GM18873 (cell line): ENCODE measurements around the gene STIM2.

Experiments
- ATAC-seq: cut with Tn5 transposase; IDR thresholded peaks from one replicate; pipeline ENCODE4 v1.9.1; 2021; ENCODE audit warnings: mild to moderate bottlenecking, moderate library complexity, moderate number of reproducible peaks; ENCODE audit not compliant: unreplicated experiment, low FRiP score

STIM2 gene

DNA sequence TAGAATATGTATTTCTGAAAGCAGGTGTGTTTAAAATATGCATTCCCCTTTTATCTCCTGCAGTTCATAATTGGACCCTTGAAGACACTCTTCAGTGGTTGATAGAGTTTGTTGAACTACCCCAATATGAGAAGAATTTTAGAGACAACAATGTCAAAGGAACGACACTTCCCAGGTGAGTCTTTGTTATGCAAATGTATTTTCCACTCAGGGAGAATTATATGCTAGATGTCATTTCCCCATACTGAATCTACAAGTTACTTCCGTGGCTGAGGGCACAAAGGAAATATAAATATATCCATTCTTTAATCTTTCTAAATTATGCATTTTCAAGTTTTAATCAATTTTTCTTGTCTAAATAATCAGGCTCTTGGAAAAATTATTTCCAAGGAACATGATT is 134.7 kb downstream of the STIM2 start:
- no peak for ATAC-seq

- no peak for ATAC-seq
Measured at GRCh38 chr4:26996745-26997144, 136.1 kb downstream of the STIM2 start.

GRCh38 chr4:26999689-27000088 is 139.0 kb downstream of the STIM2 start:
- ATAC-seq: no peak

- ATAC-seq: no peak
Measured at GRCh38 chr4:27000122-27000521, 139.5 kb downstream of the STIM2 start.

GRCh38 chr4:27000820-27001219 is 140.2 kb downstream of the STIM2 start:
- no peak for ATAC-seq

DNA sequence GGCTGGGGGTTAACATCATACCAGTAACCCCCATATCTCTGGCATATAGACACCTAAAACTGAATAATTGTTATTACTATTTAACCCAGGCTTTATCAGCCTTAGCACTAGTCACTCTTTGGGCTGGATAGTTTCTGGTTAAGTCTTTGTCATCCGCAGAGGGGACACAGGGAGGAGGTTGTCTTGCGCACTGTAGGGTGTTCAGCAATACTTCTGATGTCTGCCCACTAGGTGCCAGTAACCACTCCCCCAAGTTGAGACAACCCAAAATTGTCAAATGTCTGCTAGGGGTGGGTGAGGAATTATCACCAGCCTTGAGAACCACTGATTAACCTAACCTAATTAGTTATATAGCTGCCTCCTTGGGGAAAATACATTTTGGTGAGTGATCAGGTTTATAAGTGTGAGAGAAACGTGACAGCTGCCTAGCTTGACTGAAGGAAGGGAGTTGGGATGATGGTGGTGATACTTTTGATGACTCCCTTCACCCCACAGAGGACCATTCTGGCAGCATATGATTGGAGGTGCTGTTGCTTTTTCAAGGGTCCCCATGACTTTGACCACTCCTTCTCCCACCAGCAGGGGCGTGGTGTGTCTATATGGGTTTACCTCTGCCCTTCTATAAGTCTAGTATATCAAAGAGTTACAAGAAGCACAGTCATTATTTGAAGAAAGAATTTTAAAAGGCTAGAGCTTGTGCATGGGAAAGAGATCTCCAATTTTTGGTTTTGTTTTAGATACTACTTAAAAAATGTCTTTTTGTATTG is 140.9 kb downstream of the STIM2 start:
- no peak for ATAC-seq

- no peak for ATAC-seq
Measured at GRCh38 chr4:27003642-27004113, 143.0 kb downstream of the STIM2 start.

DNA sequence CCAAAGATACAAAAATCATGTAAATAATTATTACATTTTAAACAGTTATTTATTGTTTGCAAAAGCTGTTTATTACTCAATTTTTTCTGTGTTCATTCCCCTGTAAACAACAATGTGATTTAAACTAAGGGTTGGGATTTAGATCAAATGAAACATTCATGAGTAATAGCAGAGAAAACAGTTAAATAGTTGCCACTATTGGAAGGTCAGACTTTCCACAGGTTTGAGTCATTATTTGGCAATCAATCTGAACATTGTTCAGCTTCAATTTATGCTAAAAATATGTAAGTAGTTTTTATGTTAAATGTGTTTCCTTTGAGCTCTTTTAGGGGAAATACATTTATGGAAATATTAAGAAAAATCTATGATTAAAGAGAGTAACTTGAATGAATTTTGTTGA is 144.9 kb downstream of the STIM2 start:
- no peak for ATAC-seq

- ATAC-seq: no peak
Measured at GRCh38 chr4:27005905-27006590, 145.4 kb downstream of the STIM2 start.

DNA sequence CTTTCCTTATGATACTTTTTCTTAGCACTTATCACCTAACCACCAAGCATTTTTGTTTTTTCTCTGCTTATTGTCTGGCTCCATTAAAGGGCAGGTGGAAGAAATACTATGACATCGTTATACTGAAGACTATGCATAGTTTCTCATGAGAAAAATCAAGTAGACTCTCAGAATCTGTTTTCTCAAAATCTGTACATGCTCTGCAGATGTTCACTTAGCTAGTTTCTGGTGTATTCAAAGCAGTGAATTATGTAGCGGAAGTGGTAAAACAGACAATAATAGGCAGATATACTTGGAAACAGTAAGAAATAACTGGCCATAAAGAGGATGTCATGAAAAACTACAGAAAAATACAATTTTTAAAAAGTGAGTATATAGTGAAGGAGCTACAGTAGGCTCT is 146.0 kb downstream of the STIM2 start:
- ATAC-seq: no peak

- ATAC-seq: no peak
Measured at GRCh38 chr4:27007507-27007906, 146.9 kb downstream of the STIM2 start.

DNA sequence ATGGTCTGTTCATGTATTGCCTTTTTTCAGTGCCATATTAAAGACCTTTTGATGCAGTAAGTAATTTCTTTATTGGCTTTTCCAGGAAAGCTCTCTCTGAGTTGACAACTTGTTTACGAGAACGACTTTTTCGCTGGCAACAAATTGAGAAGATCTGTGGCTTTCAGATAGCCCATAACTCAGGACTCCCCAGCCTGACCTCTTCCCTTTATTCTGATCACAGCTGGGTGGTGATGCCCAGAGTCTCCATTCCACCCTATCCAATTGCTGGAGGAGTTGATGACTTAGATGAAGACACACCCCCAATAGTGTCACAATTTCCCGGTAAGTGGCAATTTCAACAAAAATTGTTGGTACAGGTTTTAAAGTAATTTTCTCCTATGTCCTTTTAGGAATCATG is 148.0 kb downstream of the STIM2 start:
- ATAC-seq: no peak

DNA sequence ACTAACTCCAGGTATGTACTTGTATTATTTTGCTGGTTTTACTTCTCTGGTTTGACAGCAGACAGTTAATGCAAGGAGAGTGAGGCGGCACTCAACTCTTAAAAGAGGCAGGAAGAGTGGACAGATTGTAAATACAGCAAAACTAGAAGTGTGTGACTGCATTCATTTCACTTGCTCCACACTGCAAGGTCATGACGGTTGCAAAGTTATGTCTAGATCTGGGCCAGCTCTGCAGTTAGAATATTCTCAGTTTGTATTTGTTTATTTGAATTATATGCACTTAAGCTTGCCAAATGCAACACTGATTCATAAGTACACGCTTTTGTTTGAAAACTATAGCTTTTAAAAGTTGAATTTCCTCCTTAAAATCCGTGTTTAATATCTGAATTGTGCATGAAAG is 148.9 kb downstream of the STIM2 start:
- no peak for ATAC-seq

DNA sequence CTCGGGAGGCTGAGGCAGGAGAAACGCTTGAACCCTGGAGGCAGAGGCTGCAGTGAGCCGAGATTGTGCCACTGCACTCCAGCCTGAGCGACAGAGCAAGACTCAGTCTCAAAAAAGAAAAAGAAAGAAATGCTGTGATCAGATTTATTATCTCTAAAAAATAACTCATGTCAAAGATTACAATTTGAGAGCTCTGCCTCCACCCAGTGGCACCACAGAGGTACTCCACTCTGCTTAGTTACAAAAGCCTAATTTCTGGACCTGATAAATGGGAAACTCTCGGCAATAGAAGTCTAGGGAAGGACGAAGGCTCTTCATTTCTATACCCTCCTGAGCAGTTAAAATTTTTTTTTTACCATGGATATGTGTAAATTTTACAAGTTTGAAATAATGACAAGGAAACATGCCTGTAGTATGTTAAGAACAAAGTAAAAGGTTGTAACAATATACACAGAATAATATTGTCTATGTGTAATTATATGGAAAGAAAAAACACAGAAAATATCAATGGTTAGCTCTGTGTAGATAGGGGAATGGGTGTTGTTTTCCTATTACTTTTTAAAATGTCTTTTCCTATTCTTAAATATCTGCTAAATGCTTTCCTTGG is 149.8 kb downstream of the STIM2 start:
- ATAC-seq: peak; percentile 69

- no peak for ATAC-seq
Measured at GRCh38 chr4:27011401-27011800, 150.8 kb downstream of the STIM2 start.

DNA sequence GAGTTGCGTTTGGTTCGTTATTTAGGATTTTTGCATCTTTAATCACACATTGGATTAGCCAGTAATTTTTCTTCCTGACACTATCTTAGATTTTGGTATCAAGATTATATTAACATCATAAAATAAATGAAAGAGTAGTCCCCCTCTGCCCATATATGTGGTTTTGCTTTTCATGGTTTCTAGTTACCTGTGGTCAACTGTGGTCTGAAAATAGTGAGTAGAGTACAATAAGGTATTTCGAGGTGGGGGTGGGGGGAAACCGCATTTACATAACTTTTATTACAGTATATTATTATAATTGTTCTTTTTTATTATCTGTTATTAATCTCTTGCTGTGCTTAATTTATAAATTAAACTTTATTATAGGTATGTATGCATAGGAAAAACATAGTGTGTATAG is 152.4 kb downstream of the STIM2 start:
- ATAC-seq: no peak

- no peak for ATAC-seq
Measured at GRCh38 chr4:27016551-27016950, 155.9 kb downstream of the STIM2 start.

DNA sequence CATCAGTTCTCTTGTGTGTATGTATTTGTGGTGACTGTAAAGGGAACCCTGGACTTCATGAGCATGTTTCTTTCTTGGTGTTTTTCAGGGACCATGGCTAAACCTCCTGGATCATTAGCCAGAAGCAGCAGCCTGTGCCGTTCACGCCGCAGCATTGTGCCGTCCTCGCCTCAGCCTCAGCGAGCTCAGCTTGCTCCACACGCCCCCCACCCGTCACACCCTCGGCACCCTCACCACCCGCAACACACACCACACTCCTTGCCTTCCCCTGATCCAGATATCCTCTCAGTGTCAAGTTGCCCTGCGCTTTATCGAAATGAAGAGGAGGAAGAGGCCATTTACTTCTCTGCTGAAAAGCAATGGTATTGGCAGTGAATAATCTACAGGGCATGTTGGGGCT is 157.0 kb downstream of the STIM2 start:
- no peak for ATAC-seq

DNA sequence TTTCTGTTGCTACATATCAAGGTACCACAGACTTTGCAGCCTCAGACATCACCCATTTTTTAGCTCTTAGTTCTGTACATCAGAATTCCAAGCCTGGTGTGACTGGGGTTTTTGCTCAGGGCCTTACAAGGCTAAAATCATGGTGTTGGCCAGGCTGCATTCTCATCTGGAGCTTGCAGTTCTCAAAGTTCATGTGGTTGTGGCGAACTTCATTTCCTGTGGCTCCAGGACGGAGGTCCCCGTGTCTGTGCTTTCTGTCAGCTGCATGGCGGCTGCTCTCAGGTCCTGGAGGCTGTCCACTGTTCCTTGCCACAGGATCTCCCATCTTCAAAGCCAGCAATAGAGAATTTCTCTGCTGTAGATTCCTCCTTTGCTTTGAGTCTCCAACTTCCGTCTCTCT is 157.4 kb downstream of the STIM2 start:
- no peak for ATAC-seq

- no peak for ATAC-seq
Measured at GRCh38 chr4:27018910-27019309, 158.3 kb downstream of the STIM2 start.

DNA sequence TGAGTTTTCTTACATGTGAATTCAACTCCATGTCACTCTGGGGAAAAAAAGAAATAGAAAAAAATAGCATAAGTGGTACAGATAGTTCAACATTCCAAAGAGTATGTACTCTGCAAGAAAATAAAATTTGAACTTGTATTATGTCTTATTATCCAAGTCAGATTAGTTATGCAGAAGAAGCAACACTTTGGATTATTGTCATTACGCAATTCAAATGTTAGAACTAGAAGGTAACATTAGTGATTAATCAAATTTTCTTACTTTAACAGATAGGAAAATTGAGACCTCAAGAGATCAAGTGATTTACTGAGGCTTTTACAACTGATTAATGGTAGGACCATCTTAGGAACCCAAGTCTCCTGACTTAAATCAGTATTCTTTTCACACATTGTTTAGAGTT is 159.1 kb downstream of the STIM2 start:
- no peak for ATAC-seq

DNA sequence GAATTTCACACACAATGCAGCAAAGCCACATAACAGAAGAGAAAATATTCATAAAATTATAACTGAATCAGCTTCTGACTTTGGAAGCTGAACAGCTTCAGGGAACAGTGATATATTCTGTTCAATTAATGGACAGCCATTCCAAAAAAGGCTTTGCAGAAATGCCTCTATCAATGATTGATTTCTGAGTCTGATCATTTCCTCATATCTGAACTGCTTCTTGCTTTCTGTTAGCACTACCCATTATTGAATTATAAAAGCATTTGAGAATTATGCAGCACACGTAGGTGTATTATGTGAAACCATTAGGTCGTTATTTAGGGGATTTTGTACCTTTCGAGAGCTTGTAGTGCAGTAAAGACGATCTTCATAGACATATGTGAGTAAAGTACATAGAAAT is 159.6 kb downstream of the STIM2 start:
- ATAC-seq: no peak
